Hematopoietic multipotent progenitor cell treated with erythropoietin and hydrocortisone succinate and interleukin-3 and kit ligand, for 15 days (in vitro differentiated cells): ENCODE results near the gene HPCAL1.

Experiments
- DNase-seq: peaks from one replicate; pipeline ENCODE4 v3.0.0-alpha.2; 2015; ENCODE audit warnings: low spot score

HPCAL1 gene

GRCh38 chr2:10303694-10304378, 1.1 kb downstream of the HPCAL1 start:
- no peak for DNase-seq

- no peak for DNase-seq
Measured at GRCh38 chr2:10304458-10305253, 2.0 kb downstream of the HPCAL1 start.

GRCh38 chr2:10305254-10305635, 2.5 kb downstream of the HPCAL1 start:
- no peak for DNase-seq

- no peak for DNase-seq
Measured at GRCh38 chr2:10305715-10306114, 3.0 kb downstream of the HPCAL1 start.

- DNase-seq, result no peak
Measured at GRCh38 chr2:10306901-10307463, 4.3 kb downstream of the HPCAL1 start.

DNA sequence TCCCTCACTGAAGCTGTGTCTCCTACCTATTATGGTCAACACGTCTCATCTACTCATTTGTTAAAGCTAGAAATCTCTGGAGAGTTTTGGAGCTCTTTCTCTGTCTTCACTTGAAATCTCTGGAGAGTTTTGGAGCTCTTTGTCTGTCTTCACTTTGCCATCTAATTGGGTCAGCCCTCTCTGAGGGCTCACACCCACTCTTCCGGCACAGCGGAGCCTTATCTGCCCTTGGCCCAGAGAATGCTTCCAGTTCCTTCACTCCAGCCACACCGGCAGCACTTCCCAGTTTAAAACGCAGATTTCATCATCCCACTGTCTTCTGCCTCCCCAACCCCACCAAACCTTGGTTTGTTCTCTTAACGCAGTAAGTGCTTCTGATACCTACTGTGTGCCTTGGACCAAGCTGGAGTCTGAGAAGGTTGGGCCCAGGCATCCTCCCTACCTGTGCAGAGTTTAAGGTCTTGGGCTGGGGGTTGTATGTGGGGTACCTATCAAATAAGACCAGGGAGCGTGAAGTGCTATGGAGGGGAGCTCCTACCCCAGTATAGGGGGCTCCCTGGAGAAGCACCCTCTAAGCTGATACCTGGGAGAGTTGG, 5.0 kb downstream of the HPCAL1 start:
- DNase-seq, result no peak

DNA sequence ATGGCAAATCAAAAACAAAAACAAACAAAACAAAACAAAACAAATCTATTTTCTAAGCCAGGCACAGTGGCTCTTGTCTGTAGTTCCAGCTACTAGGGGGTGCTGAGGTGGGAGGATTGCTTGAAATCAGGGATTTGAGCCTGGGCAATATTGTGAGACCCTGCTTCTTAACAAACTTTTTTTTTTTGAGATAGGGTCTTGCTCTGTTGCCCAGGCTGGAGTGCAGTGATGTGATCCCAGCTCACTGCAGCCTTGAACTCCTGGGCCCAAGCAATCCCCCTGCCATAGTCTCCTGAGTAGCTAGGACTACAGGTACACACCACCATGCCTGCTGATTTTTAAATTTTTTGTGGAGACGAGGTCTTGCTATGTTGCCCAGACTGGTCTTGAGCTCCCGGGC, 6.2 kb downstream of the HPCAL1 start:
- no peak for DNase-seq

DNA sequence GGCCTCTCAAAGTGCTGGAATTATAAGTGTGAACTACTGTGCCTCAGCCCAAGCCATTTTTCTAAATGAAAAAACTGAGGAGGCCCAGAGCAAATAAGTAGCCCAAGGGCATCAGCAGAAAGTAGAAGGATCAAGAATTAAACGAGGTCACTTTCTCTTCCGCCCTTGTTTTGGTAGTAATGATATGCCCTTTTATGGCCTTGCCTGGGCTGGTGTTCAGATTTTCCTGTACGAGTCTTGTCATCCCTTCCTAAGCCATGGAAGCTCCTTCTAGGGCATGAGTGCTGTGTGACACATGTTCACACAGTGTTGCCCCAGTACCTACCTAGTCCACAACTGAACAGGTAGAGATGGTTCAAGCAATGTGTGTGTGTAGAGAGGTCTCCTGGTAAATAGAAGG, 6.6 kb downstream of the HPCAL1 start:
- no peak for DNase-seq

DNA sequence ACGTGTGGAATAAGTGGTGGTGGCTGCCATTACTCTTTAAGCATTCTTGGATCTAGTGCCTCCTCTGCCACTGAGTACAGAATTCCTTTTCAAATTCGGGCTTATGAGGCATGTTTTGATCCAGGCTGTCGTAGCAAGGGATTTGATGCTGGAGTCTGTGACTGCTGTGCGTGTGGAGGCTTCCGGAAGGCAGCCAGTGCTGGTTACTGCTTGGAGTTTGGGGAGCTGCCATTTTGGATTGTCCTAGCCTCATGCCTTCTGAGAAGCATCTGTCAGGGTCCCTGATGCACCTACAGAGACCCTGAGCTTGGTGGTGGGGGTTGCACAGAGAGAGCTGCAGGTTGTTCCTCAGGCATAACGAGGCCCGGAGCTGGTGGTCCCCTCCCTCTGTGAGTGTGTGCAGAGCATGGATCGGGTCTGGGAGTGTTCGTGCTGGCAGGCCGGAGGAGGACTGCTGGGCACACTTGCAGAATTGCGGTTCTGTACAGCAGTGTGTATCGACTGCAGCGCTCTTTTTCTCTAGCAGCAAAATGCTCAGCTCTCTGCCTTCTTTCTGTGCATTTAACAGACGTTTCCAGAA, 7.7 kb downstream of the HPCAL1 start:
- DNase-seq, result no peak

DNA sequence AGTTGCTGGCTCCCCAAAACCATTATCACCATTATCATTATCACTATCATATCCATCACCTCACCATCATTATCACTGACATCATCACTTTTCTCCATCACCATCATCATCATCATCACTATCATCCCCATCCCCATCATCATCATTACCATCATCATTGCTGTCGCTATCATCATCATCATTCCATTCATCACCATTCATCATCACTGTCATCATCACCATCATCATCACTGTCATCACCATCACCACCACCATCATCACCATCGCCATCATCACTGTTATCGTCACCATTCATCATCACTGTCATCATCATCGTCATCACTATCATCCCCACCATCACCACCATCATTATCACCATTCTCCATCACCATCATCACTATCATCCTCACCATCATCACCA, 9.0 kb downstream of the HPCAL1 start:
- no peak for DNase-seq

DNA sequence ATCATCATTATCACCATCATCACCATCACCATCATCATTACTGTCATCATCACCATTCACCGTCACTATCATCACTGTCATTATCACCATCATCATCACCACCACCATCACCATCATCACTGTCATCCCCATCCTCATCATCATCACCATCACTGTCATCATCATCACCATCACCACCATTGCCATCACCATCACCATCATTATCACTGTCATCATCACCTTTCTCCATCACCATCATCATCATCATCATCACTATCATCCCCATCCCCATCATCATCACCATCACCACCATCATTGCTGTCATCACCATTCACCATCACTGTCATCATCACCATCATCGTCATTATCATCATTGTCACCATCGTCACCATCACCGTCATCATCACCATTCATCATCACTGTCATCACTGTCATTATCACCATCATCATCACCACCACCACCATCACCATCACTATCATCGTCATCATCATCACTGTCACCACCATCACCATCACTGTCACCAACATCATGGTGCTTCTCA, 9.8 kb downstream of the HPCAL1 start:
- no peak for DNase-seq

DNA sequence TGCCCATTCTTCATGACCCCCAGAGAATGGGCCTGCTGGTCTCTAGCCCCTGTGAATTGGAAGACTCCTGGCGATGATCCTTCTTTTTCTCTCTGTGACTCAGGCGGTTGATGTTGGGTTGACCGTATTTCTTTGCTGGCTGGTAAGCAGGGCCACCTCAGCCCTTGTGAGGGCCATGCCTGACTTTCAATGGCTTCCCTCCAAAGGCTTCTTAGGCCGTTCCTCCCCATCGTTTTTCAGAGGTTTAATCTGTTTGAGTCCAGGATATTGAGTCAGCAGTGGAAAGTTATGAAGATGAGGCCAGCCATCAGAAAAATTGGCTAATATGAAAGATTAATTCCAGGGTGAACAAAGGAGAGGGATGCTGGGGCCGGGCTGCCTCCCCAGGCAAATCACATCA, 13.6 kb downstream of the HPCAL1 start:
- DNase-seq, result no peak

- DNase-seq, result no peak
Measured at GRCh38 chr2:10316860-10317259, 14.2 kb downstream of the HPCAL1 start.

DNA sequence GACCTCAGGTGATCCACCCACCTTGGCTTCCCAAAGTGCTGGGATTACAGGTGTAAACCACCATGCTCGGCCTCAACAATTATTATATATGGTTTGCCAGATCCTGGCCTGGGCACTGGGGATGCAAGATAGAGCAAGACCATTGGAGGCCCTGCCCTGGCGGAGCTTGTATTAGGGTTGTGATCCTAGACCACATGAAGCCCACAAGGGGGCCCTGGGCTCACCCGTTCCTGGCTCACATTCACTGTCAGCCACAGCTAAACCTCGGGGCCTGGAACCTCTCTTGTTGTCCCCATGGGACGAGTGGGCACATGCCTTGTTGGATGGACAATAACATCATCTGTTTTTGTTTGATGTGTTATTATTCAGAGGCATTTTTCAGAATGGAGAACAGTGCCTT, 14.9 kb downstream of the HPCAL1 start:
- DNase-seq, result no peak

GRCh38 chr2:10318345-10318744, 15.6 kb downstream of the HPCAL1 start:
- DNase-seq, result no peak

GRCh38 chr2:10319892-10320574, 17.3 kb downstream of the HPCAL1 start:
- DNase-seq, result no peak

DNA sequence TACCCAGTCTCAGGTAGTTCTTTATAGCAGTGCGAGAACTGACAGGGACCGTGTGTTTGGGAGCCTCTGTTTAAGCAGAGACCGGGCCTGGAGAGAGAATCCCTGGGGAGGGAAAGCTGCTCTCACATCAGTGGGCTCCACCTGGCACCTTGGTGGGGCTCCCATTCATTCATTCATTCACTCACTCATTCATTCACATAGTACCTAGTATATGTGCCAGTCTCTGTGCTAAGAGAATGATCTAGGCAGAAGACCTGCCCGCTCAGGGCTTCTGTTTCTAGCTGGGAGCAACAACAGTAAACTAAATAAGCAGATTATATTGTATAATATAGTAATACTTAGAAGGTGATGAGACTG, 17.8 kb downstream of the HPCAL1 start:
- no peak for DNase-seq

- DNase-seq, result no peak
Measured at GRCh38 chr2:10320933-10321332, 18.2 kb downstream of the HPCAL1 start.

- DNase-seq, result no peak
Measured at GRCh38 chr2:10321622-10322021, 18.9 kb downstream of the HPCAL1 start.

DNA sequence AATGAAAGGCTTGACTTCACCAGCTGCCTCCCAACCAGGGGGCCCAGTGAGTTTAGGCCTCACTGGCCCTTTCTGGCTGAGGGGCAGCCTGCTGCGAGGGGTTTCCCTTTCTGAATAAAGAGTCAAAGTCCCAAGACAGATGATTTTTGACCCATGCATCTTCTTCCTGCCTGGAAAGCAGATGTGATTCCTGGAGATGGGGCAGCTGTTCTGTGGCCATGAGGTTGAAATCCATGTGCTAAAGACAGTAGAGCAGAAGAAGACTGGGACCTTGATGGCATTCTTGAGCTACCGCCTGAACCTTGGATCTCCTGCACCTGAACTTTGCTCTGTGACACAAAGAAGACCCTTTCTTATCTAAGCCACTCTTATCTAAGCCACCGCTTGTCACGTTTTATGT, 19.8 kb downstream of the HPCAL1 start:
- no peak for DNase-seq

GRCh38 chr2:10322973-10323372, 20.3 kb downstream of the HPCAL1 start:
- DNase-seq, result no peak

DNA sequence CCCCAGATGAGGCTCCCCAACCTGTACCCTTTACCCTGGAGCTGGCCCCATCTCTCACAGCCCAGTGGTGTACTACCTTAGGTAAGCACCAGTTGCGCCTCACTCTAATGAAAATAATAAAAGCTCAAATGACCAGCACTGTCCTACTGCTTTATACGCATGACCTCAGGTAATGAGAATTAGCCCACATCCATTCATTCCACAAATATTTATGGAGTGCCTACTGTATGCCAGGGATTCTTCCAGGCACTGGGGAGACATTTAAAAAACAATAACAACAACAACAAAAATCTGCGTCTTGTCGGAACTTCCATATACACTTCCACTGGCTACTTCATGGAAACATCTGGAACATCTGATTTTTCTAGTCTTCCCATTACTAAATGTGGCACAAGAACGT, 20.8 kb downstream of the HPCAL1 start:
- DNase-seq, result no peak
